Neural crest cell (in vitro differentiated cells): Measurements from ENCODE around the gene PACRG. TPM values are rescaled to one million over a fixed set of nuclear protein-coding genes. Genes with fewer than 3 reads are reported as not detected.
"Not testable (repeated sequence)": the region's sequence is repeated elsewhere in the genome, so short reads cannot be mapped to it uniquely, and the experiment has no call there.

ENCODE experiments used
- DNase-seq: peaks from one replicate; pipeline ENCODE4 v3.0.0; 2021; ENCODE audit warnings: low read depth, mixed read lengths, low spot score
- H3K27ac Mint-ChIP-seq: one replicate; pipeline ENCODE4 v1.8.0; 2021; ENCODE audit warnings: mild to moderate bottlenecking, mixed read lengths; ENCODE audit not compliant: unreplicated experiment
- H3K27me3 Mint-ChIP-seq: 2 replicates; pipeline ENCODE4 v1.8.0; 2021; ENCODE audit warnings: low read depth, mild to moderate bottlenecking, mixed read lengths
- H3K36me3 Mint-ChIP-seq: 2 replicates; pipeline ENCODE4 v1.8.0; 2021; ENCODE audit warnings: low read depth, mild to moderate bottlenecking, mixed read lengths
- H3K4me1 Mint-ChIP-seq: 2 replicates; pipeline ENCODE4 v1.8.0; 2021; ENCODE audit warnings: mixed read lengths
- H3K4me3 Mint-ChIP-seq: one replicate; pipeline ENCODE4 v1.8.0; 2021; ENCODE audit warnings: mild to moderate bottlenecking, mixed read lengths
- H3K9me3 Mint-ChIP-seq: 2 replicates; pipeline ENCODE4 v1.8.0; 2021; ENCODE audit warnings: mixed read lengths
- CTCF ChIP-seq: fragments of 200-600 bp; sonication (generic); conservative IDR thresholded peaks from 2 replicates; pipeline ENCODE4 v1.5.0; 2021; ENCODE audit warnings: antibody characterized with exemption, mild to moderate bottlenecking
- long read RNA-seq: library from polyadenylated mRNA; unstranded; transcript quantifications from one replicate; pipeline ENCODE4 v2.0.0, GENCODE V29; 2020
- total RNA-seq: library from RNA; stranded (reverse); gene quantifications from 2 replicates; pipeline ENCODE4 v1.2.1, GENCODE V29; 2021

PACRG gene
- 0.59 and 1.8 TPM in 2 replicates for total RNA-seq
- long read RNA-seq = 0 reads

DNA sequence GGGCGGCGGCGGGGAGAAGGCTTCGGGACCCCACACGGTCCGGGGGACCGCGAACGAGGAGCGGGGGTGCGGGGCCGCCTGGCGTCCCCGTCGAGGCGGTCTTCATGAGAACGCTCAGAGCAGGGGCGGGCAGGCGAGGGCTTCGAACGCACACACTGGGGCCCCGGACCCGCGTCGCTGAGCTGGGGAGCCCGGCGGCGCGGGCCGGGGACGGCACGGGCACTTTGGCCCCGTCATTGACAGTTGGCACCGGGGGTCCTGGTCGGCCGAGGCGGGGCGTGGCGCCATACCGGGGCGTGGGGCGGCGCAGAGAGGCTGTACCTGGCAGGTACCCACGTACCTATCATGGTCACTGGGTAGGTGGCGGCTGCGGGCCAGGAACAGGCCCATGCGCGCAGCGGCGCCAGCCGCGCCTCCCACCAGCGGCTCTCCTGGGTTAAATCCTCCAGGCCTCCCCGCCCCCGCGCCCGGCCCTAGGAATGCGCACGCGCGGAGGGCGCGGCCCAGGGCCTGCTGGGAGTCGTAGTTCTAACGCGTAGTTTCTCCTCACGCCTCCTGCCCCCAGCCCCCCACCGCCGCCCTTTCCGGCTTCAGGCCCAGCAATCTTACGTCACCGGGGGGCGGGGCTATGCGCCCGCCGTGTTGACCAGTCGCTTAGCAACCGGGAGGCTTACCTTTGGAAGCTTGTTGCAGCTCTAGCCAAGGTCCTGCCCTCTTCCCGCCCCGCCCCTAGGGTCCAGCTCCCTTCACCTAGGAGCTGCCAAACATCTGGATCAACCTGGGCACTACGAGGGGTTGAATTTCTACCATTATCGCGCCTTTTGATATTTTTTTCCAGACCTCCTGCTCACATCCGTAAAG is at the start of gene PACRG, which contains the start of gene PRKN:
Gene PACRG, plus strand, starts transcription at position 653 of the 861 bp plus-strand sequence.
Gene PRKN, minus strand, starts transcription at position 445 of the 861 bp plus-strand sequence.
- no peaks in the 10 kb centered on the region for H3K9me3 Mint-ChIP-seq
- no peak for TF ChIP-seq CTCF
- H3K27ac Mint-ChIP-seq = peak within 1 kb of the TSS; percentile 94
- DNase-seq = peak; percentile 96
- H3K4me1 Mint-ChIP-seq = peaks cover 28% of the 10 kb centered on the region
- peaks cover 6% of the 10 kb centered on the region for H3K27me3 Mint-ChIP-seq
- peak within 1 kb of the TSS; percentile 95 for H3K4me3 Mint-ChIP-seq
- H3K36me3 Mint-ChIP-seq = no peaks in the 10 kb centered on the region

- not testable (repeated sequence) for DNase-seq, H3K27me3 Mint-ChIP-seq, H3K36me3 Mint-ChIP-seq, H3K4me3 Mint-ChIP-seq, H3K9me3 Mint-ChIP-seq, H3K4me1 Mint-ChIP-seq, H3K27ac Mint-ChIP-seq
Observed at GRCh38 chr6:162678896-162679295, 48.9 kb upstream of the PACRG start.

- no peaks in the 10 kb centered on the region for H3K4me1 Mint-ChIP-seq
- no peak overlapping the region for H3K4me3 Mint-ChIP-seq
- H3K9me3 Mint-ChIP-seq = peaks cover 4% of the 10 kb centered on the region
- TF ChIP-seq CTCF = no peak
- H3K36me3 Mint-ChIP-seq = no peaks in the 10 kb centered on the region
- DNase-seq = no peak
- no peaks in the 10 kb centered on the region for H3K27me3 Mint-ChIP-seq
- H3K27ac Mint-ChIP-seq = no peak overlapping the region
Observed at GRCh38 chr6:162679681-162680080, 48.1 kb upstream of the PACRG start.

GRCh38 chr6:162680367-162680766 is 47.4 kb upstream of the PACRG start:
- no peaks in the 10 kb centered on the region for H3K4me1 Mint-ChIP-seq
- TF ChIP-seq CTCF = no peak
- no peak overlapping the region for H3K27ac Mint-ChIP-seq

DNA sequence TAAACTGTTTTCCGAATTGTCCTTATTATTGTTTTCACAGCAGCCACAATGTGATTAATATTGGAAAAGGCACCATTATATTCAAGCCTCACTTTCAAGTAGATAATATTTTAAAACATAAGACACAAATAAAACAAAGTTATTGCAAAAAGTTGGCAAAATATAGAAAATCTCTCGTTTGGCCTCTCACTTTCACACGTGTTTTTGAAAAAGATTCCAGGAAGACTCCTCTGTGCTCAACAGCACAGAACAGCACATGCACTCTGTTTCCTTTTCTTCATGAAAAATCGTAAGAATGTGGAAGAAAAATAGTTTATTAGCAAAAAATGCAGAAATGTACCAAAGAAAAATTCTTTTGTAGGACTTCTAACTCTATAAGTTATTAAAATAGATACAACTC is 46.9 kb upstream of the PACRG start:
- H3K36me3 Mint-ChIP-seq = no peaks in the 10 kb centered on the region
- no peak for TF ChIP-seq CTCF
- no peaks in the 10 kb centered on the region for H3K4me1 Mint-ChIP-seq
- H3K27ac Mint-ChIP-seq = no peak overlapping the region
- no peak for DNase-seq
- no peaks in the 10 kb centered on the region for H3K27me3 Mint-ChIP-seq
- no peak overlapping the region for H3K4me3 Mint-ChIP-seq
- H3K9me3 Mint-ChIP-seq = peaks cover 3% of the 10 kb centered on the region

More at GRCh38 chr6:162680367-162680766, 47.4 kb upstream of the PACRG start:
- Mint-ChIP-seq H3K9me3 (peaks cover 3% of the 10 kb centered on the region), H3K27me3 (no peaks in the 10 kb centered on the region), H3K36me3 (no peaks in the 10 kb centered on the region), H3K4me3 (no peak overlapping the region)
- DNase-seq = no peak

- Mint-ChIP-seq H3K27ac (no peak overlapping the region), H3K9me3 (peaks cover 3% of the 10 kb centered on the region), H3K27me3 (no peaks in the 10 kb centered on the region), H3K4me3 (no peak overlapping the region), H3K36me3 (no peaks in the 10 kb centered on the region), H3K4me1 (no peaks in the 10 kb centered on the region)
- no peak for TF ChIP-seq CTCF
- DNase-seq = no peak
Observed at GRCh38 chr6:162681447-162681846, 46.3 kb upstream of the PACRG start.
